Endothelial cell of umbilical vein (primary cell): ENCODE data around the gene PLD2. TPM values are rescaled to one million over a fixed set of nuclear protein-coding genes. Genes with fewer than 3 reads are reported as not detected.

Source experiments
- BruUV-seq: library from RNA; stranded (reverse); fragments of 400-500 nt; replicated peaks from 2 replicates; lab custom pipeline; 2021; lab: Mats Ljungman, UMichigan
- CTCF ChIA-PET: fragments of 300-600, 350-600 bp; sonication (Branson Sonifier 250); formaldehyde crosslinking; loops from one replicate; lab custom pipeline; 2021; ENCODE audit warnings: antibody characterized with exemption, inconsistent platforms; lab: Charles Lee
- POLR2A ChIA-PET: fragments of 300-600, 350-600 bp; sonication (Branson Sonifier 250); formaldehyde crosslinking; loops from one replicate; lab custom pipeline; 2021; ENCODE audit warnings: antibody characterized with exemption, inconsistent platforms; lab: Charles Lee
- DNase-seq: peaks from one replicate; pipeline ENCODE4 v3.0.0-alpha.2; 2011; ENCODE audit warnings: low read depth, low spot score
- FAIRE-seq: peaks from 2 replicates; lab custom pipeline; 2011; peaks lifted over from hg19 to GRCh38; lab: Jason Lieb, UNC
- H2AFZ ChIP-seq: 2 replicates; pipeline ENCODE4 v1.6.0; 2012; ENCODE audit warnings: low read depth, low read length, control low read depth, inconsistent platforms
- H3K27ac ChIP-seq: 2 replicates; pipeline ENCODE4 v1.5.1; 2011; ENCODE audit warnings: low read depth, mild to moderate bottlenecking, control low read depth, low read length, moderate library complexity; ENCODE audit not compliant: insufficient read depth
- H3K27me3 ChIP-seq, 2 experiments: 2 replicates each; pipeline versions ENCODE4 v1.6.0 to v1.6.1; 2011; ENCODE audit warnings: low read length in 2 of 2, mixed read lengths in 1 of 2; ENCODE audit not compliant: control insufficient read depth in 2 of 2, insufficient read depth in 2 of 2
- H3K36me3 ChIP-seq, 2 experiments: 2 replicates in 1 of 2; 3 replicates in 1 of 2; pipeline ENCODE4 v1.5.1; 2011; ENCODE audit warnings: low read length in 2 of 2, mild to moderate bottlenecking in 1 of 2, moderate library complexity in 1 of 2; ENCODE audit not compliant: control insufficient read depth in 2 of 2, insufficient read depth in 2 of 2; ENCODE audit errors: extremely low read depth in 1 of 2
- H3K4me1 ChIP-seq: 3 replicates; pipeline ENCODE4 v1.5.1; 2011; ENCODE audit warnings: mild to moderate bottlenecking, low read length; ENCODE audit not compliant: control insufficient read depth, insufficient read depth; ENCODE audit errors: extremely low read depth
- H3K4me2 ChIP-seq: 2 replicates; pipeline ENCODE4 v1.6.1; 2011; ENCODE audit warnings: low read length, control low read depth, mixed read lengths; ENCODE audit not compliant: insufficient read depth
- H3K4me3 ChIP-seq, 3 experiments: fragments of 200-600 bp in 1 of 3; sonication (generic), shearing (Covaris generic) in 1 of 3; replicated peaks in 1 of 3; 2 replicates each; pipeline ENCODE4 v1.5.1; 2011 to 2016; ENCODE audit warnings: control low read depth in 3 of 3, low read length in 3 of 3, mild to moderate bottlenecking in 2 of 3, inconsistent platforms in 1 of 3, low read depth in 1 of 3, moderate library complexity in 1 of 3; ENCODE audit not compliant: insufficient read depth in 1 of 3
- H3K79me2 ChIP-seq: 2 replicates; pipeline ENCODE4 v1.6.0; 2012; ENCODE audit warnings: low read length, inconsistent platforms; ENCODE audit not compliant: control insufficient read depth, insufficient read depth
- H3K9ac ChIP-seq: replicated peaks from 2 replicates; pipeline ENCODE3; 2011; ENCODE audit warnings: low read length, control low read depth; ENCODE audit not compliant: insufficient read depth; ENCODE audit errors: extremely low read depth
- H3K9me1 ChIP-seq: replicated peaks from 3 replicates; pipeline ENCODE4 v1.6.0; 2011; ENCODE audit warnings: mild to moderate bottlenecking, low read length; ENCODE audit not compliant: control insufficient read depth, insufficient read depth; ENCODE audit errors: extremely low read depth
- H3K9me3 ChIP-seq: replicated peaks from 2 replicates; pipeline ENCODE4 v1.5.1; 2012; ENCODE audit warnings: low read length, inconsistent platforms; ENCODE audit not compliant: control insufficient read depth, insufficient read depth
- H4K20me1 ChIP-seq: replicated peaks from 2 replicates; pipeline ENCODE3; 2011; ENCODE audit warnings: mild to moderate bottlenecking, low read length; ENCODE audit not compliant: control insufficient read depth, insufficient read depth; ENCODE audit errors: extremely low read depth
- CTCF ChIP-seq, 2 donors: IDR thresholded peaks; 1 replicate in 1 of 2; 2 replicates in 1 of 2; pipeline ENCODE4 v1.5.1; 2011; ENCODE audit warnings: low read length in 2 of 2, mild to moderate bottlenecking in 2 of 2, moderate library complexity in 2 of 2, control low read depth in 1 of 2, inconsistent platforms in 1 of 2, low read depth in 1 of 2; ENCODE audit not compliant: insufficient read depth in 1 of 2; ENCODE audit errors: extremely low read depth in 1 of 2
- EZH2 ChIP-seq: IDR thresholded peaks from 2 replicates; pipeline ENCODE4 v1.6.1; 2012; ENCODE audit warnings: borderline replicate concordance, low read depth, mild to moderate bottlenecking, moderate library complexity, low read length, inconsistent platforms; ENCODE audit not compliant: severe bottlenecking
- FOS ChIP-seq: IDR thresholded peaks from 2 replicates; pipeline ENCODE4 v1.6.1; 2011; ENCODE audit warnings: mild to moderate bottlenecking, low read length, moderate library complexity, borderline replicate concordance; ENCODE audit not compliant: insufficient read depth
- GATA2 ChIP-seq: IDR thresholded peaks from 2 replicates; pipeline ENCODE4 v1.7.0; 2011; ENCODE audit warnings: low read depth, mild to moderate bottlenecking, moderate library complexity, mixed read lengths, low read length; ENCODE audit not compliant: insufficient read length, insufficient read depth
- JUN ChIP-seq: IDR thresholded peaks from 2 replicates; pipeline ENCODE4 v1.6.1; 2011; ENCODE audit warnings: borderline replicate concordance, low read depth; ENCODE audit not compliant: insufficient read length, insufficient read depth
- MAX ChIP-seq: IDR thresholded peaks from 2 replicates; pipeline ENCODE4 v1.6.1; 2011; ENCODE audit not compliant: insufficient read depth, insufficient read length
- MYC ChIP-seq: IDR thresholded peaks from one replicate; pipeline ENCODE4 v1.6.1; 2011; ENCODE audit warnings: mild to moderate bottlenecking, low read depth, low read length
- POLR2A ChIP-seq: IDR thresholded peaks from 2 replicates; pipeline ENCODE4 v1.6.1; 2012; ENCODE audit warnings: low read depth, mild to moderate bottlenecking, control low read depth, low read length
- POLR2AphosphoS5 ChIP-seq: IDR thresholded peaks from 2 replicates; pipeline ENCODE4 v1.6.1; 2012; ENCODE audit warnings: low read depth, mild to moderate bottlenecking, control low read depth, low read length, moderate library complexity; ENCODE audit not compliant: insufficient read depth
- dilution Hi-C: fragments of 300-500 bp; cut with MboI; formaldehyde crosslinking; loops from one replicate; pipeline ENCODE4 v1.15.0; 2019; ENCODE audit warnings: low sequenced_read_pairs; ENCODE audit not compliant: extremely low pct_ligation_motif_present
- intact Hi-C: fragments of 100-400 bp; cut with micrococcal nuclease; formaldehyde crosslinking; loops from one replicate; pipeline ENCODE4 v1.10.0; 2022
- polyA plus RNA-seq, 4 experiments: library from polyadenylated mRNA; depleted of rRNA in 3 of 4; stranded (reverse) in 3 of 4; unstranded in 1 of 4; fragments of >200 nt; gene quantifications; 2 replicates each; pipeline versions ENCODE4 v1.2.1 to v1.2.3, GENCODE V29; 2011 to 2012; ENCODE audit warnings: missing spikeins in 1 of 4
- total RNA-seq: library from RNA; stranded (reverse); gene quantifications from 2 replicates; pipeline ENCODE4 v1.2.3, GENCODE V29; 2021

Gene PLD2
- total and polyA plus RNA-seq, 2 donors (not counting 3 experiments of a cell fraction or from before 2014, with no cell fraction given): 52.3 to 54.7 TPM

GRCh38 chr17:4796552-4796920, 10.4 kb upstream of the PLD2 start:
- Histone ChIP-seq H3K4me3 (peak overlapping the region; percentile 75 to 96 (median 95)), H3K4me1 (peaks cover 2% of the 10 kb centered on the region), H3K9me1 (no peaks in the 10 kb centered on the region), H4K20me1 (no peaks in the 10 kb centered on the region), H2AFZ (peak overlapping the region; percentile 71), H3K79me2 (peaks cover 13% of the 10 kb centered on the region), H3K9me3 (no peaks in the 10 kb centered on the region), H3K27ac (peak overlapping the region; percentile 58), H3K36me3 (peaks cover 7 to 15% of the 10 kb centered on the region in 2 experiments), H3K27me3 (no peaks in the 10 kb centered on the region), H3K4me2 (peak overlapping the region; percentile 49), H3K9ac (peak overlapping the region; percentile 87)
- dilution Hi-C loops: no loop called here
- intact Hi-C loops: loop anchor here (1.0 to 2.0 kb wide), 2 partner anchors 11 to 62 kb away; partner anchors contain the start of gene PLD2
- ChIA-PET POLR2A (interaction anchor here (1.0 to 1.4 kb wide), 3 partner anchors 10 to 93 kb away, joined by 3 to 5 read pairs (median 5); partner anchors contain the start of gene PLD2), CTCF (interaction anchor here (0.6 to 2.0 kb wide), 13 partner anchors 9 to 230 kb away, joined by 3 to 6 read pairs (median 3); partner anchors contain the start of genes ARRB2, CHRNE and PLD2)
- FAIRE-seq (peak; percentile 79), DNase-seq (peak; percentile 56)
- TF ChIP-seq JUN (no peak), GATA2 (no peak), EZH2 (no peak), POLR2A (no peak), POLR2AphosphoS5 (no peak), CTCF (IDR thresholded peaks at IDR 0.05; ENCODE audit: extremely low read depth in 1 of 2, insufficient read depth in 1 of 2, low read depth in 1 of 2, low read length in 2 of 2) (no peak), MYC (no peak), FOS (no peak), MAX (no peak)
- BruUV-seq: no TSS peak
